Esophagus muscularis mucosa (tissue), 4 donors: ENCODE measurements around the gene PPIL1.

ENCODE experiments used
- CTCF ChIP-seq, 3 experiments: fragments of 200-600 bp in 2 of 3; fragments of 450-650 bp in 1 of 3; sonication (generic) in 2 of 3; IDR thresholded peaks; one replicate each; pipeline ENCODE4 v1.5.1; 2017 to 2019; ENCODE audit warnings: antibody characterized with exemption in 3 of 3, mild to moderate bottlenecking in 2 of 3, moderate library complexity in 1 of 3
- EP300 ChIP-seq: sonication (generic); formaldehyde crosslinking; IDR thresholded peaks from one replicate; pipeline ENCODE4 v1.6.1; 2017; ENCODE audit warnings: antibody characterized with exemption
- POLR2A ChIP-seq: fragments of 450-650 bp; IDR thresholded peaks from one replicate; pipeline ENCODE4 v1.6.1; 2017; ENCODE audit warnings: antibody characterized with exemption, moderate library complexity, mild to moderate bottlenecking, low read depth
- POLR2AphosphoS5 ChIP-seq, 2 donors: sonication (generic); formaldehyde crosslinking; IDR thresholded peaks; one replicate each; pipeline ENCODE4 v1.6.1; 2017; ENCODE audit warnings: antibody characterized with exemption in 2 of 2

- TF ChIP-seq CTCF (IDR thresholded peaks at IDR 0.05): peak; percentile 9 to 28 (median 26)
- TF ChIP-seq POLR2A: no peak
- TF ChIP-seq POLR2AphosphoS5 (IDR thresholded peaks at IDR 0.05): no peak
- no peak for TF ChIP-seq EP300
These were observed 23.0 kb upstream of the PPIL1 start for GRCh38 chr6:36897609-36898008.
